Measurements from ENCODE around the gene KMT2C. TPM values are rescaled to one million over a fixed set of nuclear protein-coding genes. Genes with fewer than 3 reads are reported as not detected.

The KMT2C gene
- total and polyA plus RNA-seq, 2 of the 13 experiments (the other 11 are each of a cell fraction or from before 2014, with no cell fraction given): 7.1 to 14.4 TPM

DNA sequence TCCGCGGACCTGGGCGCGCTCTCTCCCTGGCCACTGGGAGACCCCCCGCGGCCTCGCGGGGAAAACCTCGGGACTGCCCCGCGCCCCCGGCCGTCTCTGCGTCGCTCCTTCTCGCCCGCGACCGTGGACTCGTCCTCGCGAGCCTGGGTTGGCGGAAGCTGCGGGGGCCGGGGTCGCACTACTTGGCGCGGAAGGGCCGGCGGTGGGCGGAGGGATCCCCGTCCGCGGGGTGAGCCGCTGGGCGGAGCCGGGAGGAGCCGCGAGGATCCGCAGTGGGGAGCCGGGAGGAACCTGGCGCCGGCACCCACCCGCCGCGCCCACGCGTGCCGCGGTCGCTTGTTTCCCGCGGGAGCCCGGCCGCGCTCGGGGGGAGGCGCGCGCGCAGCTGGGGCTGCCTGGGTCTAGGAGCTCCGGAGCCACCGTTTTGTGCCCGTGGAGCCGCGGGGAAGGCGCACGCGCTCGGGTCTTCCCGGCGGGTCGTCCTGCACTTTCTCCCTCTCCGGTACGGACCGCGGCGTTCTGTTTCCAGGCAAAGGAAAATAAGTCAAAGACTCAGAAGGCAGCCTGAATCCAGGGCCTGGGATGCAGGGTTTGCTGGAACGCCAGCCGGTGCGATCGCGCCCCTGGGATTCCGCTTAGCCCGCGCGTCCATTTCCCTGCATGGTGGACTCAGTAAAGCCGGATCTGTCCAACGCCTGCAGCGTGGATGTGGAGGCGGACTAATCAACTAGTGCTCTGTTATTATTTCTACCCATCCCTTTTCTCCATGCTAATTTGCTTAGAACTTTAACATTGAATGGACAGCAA, 28.7 kb upstream of the KMT2C start (continued):
- no peak for TF ChIP-seq CBX5 (CRISPR knock-in tag; IDR thresholded peaks at IDR 0.05; ENCODE audit: borderline replicate concordance)
- 0 out of 2 replicates have a peak, but pooled peaks have one; percentile 48 for TF ChIP-seq ZNF121 (CRISPR knock-in tag; IDR thresholded peaks at IDR 0.05)
- TF ChIP-seq, protein P1, sequence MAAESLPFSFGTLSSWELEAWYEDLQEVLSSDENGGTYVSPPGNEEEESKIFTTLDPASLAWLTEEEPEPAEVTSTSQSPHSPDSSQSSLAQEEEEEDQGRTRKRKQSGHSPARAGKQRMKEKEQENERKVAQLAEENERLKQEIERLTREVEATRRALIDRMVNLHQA (CRISPR knock-in tag; IDR thresholded peaks at IDR 0.05): no peak
- TF ChIP-seq, protein P2, sequence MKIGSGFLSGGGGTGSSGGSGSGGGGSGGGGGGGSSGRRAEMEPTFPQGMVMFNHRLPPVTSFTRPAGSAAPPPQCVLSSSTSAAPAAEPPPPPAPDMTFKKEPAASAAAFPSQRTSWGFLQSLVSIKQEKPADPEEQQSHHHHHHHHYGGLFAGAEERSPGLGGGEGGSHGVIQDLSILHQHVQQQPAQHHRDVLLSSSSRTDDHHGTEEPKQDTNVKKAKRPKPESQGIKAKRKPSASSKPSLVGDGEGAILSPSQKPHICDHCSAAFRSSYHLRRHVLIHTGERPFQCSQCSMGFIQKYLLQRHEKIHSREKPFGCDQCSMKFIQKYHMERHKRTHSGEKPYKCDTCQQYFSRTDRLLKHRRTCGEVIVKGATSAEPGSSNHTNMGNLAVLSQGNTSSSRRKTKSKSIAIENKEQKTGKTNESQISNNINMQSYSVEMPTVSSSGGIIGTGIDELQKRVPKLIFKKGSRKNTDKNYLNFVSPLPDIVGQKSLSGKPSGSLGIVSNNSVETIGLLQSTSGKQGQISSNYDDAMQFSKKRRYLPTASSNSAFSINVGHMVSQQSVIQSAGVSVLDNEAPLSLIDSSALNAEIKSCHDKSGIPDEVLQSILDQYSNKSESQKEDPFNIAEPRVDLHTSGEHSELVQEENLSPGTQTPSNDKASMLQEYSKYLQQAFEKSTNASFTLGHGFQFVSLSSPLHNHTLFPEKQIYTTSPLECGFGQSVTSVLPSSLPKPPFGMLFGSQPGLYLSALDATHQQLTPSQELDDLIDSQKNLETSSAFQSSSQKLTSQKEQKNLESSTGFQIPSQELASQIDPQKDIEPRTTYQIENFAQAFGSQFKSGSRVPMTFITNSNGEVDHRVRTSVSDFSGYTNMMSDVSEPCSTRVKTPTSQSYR (CRISPR knock-in tag; IDR thresholded peaks at IDR 0.05; ENCODE audit: borderline replicate concordance): no peak; the same call in 1 of the 2 replicates
- TF ChIP-seq, protein P3, sequence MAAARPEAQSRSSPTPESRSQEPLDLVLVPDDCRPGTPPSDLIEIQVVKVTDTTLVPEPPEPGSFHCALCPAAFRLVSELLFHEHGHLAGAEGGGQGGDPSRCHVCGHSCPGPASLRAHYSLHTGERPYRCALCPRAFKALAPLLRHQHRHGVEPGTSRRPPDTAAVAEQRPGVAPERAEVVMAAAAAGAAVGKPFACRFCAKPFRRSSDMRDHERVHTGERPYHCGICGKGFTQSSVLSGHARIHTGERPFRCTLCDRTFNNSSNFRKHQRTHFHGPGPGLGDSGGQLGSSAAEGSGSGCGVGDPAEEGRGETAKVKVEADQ (CRISPR knock-in tag; IDR thresholded peaks at IDR 0.05; ENCODE audit: borderline replicate concordance): no peak
- 0 out of 2 replicates have a peak, but pooled peaks have one; percentile 51 for TF ChIP-seq ZNF83 (CRISPR knock-in tag; IDR thresholded peaks at IDR 0.05; ENCODE audit: borderline replicate concordance)
- TF ChIP-seq TCF7 (IDR thresholded peaks at IDR 0.05; ENCODE audit: low read depth): no peak
- TF ChIP-seq ZNF232 (CRISPR knock-in tag; IDR thresholded peaks at IDR 0.05; ENCODE audit: borderline replicate concordance): no peak
- TF ChIP-seq SNAPC2 (CRISPR knock-in tag; IDR thresholded peaks at IDR 0.05): no peak
- TF ChIP-seq IKZF4 (CRISPR knock-in tag; IDR thresholded peaks at IDR 0.05; ENCODE audit: borderline replicate concordance, low read depth, not compliant biosample characterization): no peak
- TF ChIP-seq ZNF33B (CRISPR knock-in tag; IDR thresholded peaks at IDR 0.05): no peak
- TF ChIP-seq EZH2 (conservative IDR thresholded peaks at IDR 0.05; ENCODE audit: low read depth, low read length): no peak
- no peak for TF ChIP-seq HNRNPL (IDR thresholded peaks at IDR 0.05; ENCODE audit: low read depth, low read length)
- TF ChIP-seq CCAR2 (optimal IDR thresholded peaks at IDR 0.05; ENCODE audit: low read depth, low read length): no peak
- TF ChIP-seq FLYWCH1 (CRISPR knock-in tag; IDR thresholded peaks at IDR 0.05): no peak
- TF ChIP-seq ZNF614 (CRISPR knock-in tag; IDR thresholded peaks at IDR 0.05; ENCODE audit: borderline replicate concordance): peak; percentile 27; the same call in 1 of the 2 replicates
- no peak for TF ChIP-seq ZBTB20 (CRISPR knock-in tag; IDR thresholded peaks at IDR 0.05; ENCODE audit: borderline replicate concordance, low read depth)
- TF ChIP-seq, protein P4, sequence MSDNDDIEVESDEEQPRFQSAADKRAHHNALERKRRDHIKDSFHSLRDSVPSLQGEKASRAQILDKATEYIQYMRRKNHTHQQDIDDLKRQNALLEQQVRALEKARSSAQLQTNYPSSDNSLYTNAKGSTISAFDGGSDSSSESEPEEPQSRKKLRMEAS (IDR thresholded peaks at IDR 0.05): peak; percentile 65; the same call in 1 of the 2 replicates
- TF ChIP-seq CAMTA2 (CRISPR knock-in tag; IDR thresholded peaks at IDR 0.05; ENCODE audit: borderline replicate concordance): no peak
- no peak for TF ChIP-seq ZNF557 (CRISPR knock-in tag; IDR thresholded peaks at IDR 0.05)
- TF ChIP-seq ZNF282 (IDR thresholded peaks at IDR 0.05; ENCODE audit: partially characterized antibody): no peak
- no peak for TF ChIP-seq AGO1 (IDR thresholded peaks at IDR 0.05; ENCODE audit: low read depth, low read length, poor library complexity, severe bottlenecking)
- TF ChIP-seq ZKSCAN5 (CRISPR knock-in tag; IDR thresholded peaks at IDR 0.05): no peak
- TF ChIP-seq, protein P5, sequence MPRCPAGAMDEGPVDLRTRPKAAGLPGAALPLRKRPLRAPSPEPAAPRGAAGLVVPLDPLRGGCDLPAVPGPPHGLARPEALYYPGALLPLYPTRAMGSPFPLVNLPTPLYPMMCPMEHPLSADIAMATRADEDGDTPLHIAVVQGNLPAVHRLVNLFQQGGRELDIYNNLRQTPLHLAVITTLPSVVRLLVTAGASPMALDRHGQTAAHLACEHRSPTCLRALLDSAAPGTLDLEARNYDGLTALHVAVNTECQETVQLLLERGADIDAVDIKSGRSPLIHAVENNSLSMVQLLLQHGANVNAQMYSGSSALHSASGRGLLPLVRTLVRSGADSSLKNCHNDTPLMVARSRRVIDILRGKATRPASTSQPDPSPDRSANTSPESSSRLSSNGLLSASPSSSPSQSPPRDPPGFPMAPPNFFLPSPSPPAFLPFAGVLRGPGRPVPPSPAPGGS (CRISPR knock-in tag; IDR thresholded peaks at IDR 0.05): peak; percentile 69; the same call in 1 of the 2 replicates
- TF ChIP-seq SCMH1 (CRISPR knock-in tag; IDR thresholded peaks at IDR 0.05; ENCODE audit: borderline replicate concordance): no peak
